Dedifferentiated amniotic fluid mesenchymal stem cell (primary cell): ENCODE data around the gene ICA1L.

Source experiments
- DNase-seq: peaks from one replicate; pipeline ENCODE4 v3.0.0-alpha.2; 2016; ENCODE audit errors: extremely low spot score

The ICA1L gene

DNA sequence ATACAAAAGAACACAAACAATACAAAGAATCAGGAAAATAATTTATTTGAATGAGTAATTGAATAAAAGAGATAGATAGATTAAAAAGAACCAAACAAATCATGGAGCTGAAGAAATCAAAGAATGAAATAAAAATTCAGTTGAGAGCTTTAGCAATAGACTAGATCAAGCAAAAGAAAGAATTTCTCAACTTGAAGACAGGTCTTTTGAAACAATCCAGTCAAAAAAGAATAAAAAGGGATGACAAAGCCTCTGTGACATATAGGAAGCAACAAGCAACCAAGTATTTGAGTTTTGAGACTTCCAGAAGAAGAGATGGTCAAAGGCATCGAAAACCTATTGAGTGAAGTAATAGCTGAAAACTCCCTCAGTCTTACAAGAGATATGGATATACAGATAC is 128.0 kb downstream of the ICA1L start:
- no peak for DNase-seq

DNA sequence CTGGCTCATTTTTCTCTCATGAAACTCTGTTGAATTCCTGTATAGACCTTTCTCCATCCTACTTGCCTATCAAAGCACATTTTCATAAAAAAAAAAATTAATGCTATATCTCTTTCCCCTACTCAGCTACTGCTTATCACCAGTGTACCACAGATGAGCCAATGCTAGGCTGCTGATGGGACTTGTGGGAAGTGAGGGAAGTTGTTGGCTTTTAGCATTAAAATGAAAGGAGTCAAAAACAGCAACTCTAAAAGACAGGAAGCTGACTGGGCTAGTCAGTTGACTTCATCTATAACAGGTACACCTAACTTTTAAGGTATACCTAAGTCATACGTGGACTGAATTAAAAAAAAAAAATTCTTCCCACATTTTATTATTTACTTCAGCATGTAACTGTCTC is 134.7 kb downstream of the ICA1L start:
- DNase-seq, result no peak

- no peak for DNase-seq
Measured at GRCh38 chr2:202726070-202726469, 145.5 kb downstream of the ICA1L start.

DNA sequence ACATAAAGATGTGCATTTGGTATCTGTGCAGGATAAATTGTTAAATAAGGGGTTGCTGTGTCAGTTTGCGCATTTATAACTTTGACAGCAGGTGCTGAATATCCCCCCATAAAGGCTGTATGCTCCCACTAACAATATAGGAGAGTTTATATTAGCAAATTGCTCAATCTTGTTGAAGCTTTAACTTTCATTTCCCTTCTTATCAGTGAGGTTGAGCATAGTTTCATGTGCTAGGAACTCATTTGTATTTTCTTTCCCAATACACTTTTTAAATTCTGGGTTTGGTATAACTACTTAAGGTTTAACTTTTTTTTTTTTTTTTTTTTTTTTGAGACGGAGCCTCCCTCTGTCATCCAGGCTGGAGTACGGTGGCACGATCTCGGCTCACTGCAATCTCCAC is 147.8 kb downstream of the ICA1L start:
- no peak for DNase-seq
